ENCODE data around the gene FOXA3. TPM values are rescaled to one million over a fixed set of nuclear protein-coding genes. Genes with fewer than 3 reads are reported as not detected.
"Not testable (repeated sequence)": the region's sequence is repeated elsewhere in the genome, so short reads cannot be mapped to it uniquely, and the experiment has no call there.

Gene FOXA3
- total and polyA plus RNA-seq, 5 experiments from 2014 or later = not detected

- peak overlapping the region in 4 of 10 donors; percentile 2 to 94 (median 9) for H3K4me3 Mint-ChIP-seq
- POLR2A ChIA-PET = interaction anchor here (1.1 to 1.6 kb wide), 2 partner anchors 21 to 72 kb away, joined by 3 to 6 read pairs; no protein-coding TSS in a partner anchor
- no peak for ATAC-seq
- no peaks in the 10 kb centered on the region for H3K9me3 Mint-ChIP-seq
- peaks cover 5 to 24% (median 20%) of the 10 kb centered on the region in 5 donors for H3K27me3 Mint-ChIP-seq
- DNase-seq = no peak
- peaks cover 13 to 34% (median 32%) of the 10 kb centered on the region in 4 donors for H3K4me1 Mint-ChIP-seq
- H3K27ac Mint-ChIP-seq = peak overlapping the region in 1 of 10 donors; percentile 24
- H3K36me3 Mint-ChIP-seq = no peaks in the 10 kb centered on the region
These were observed 1.3 kb downstream of the FOXA3 start for GRCh38 chr19:45865269-45865948.

- Mint-ChIP-seq H3K36me3 (no peaks in the 10 kb centered on the region), H3K4me3 (no peak overlapping the region), H3K27ac (no peak overlapping the region), H3K27me3 (peaks cover 5 to 24% (median 20%) of the 10 kb centered on the region in 5 donors), H3K9me3 (no peaks in the 10 kb centered on the region), H3K4me1 (peaks cover 13 to 28% (median 25%) of the 10 kb centered on the region in 4 donors)
- DNase-seq = no peak
- POLR2A ChIA-PET = interaction anchor here (1.6 kb wide), 1 partner anchor 20 kb away, joined by 6 read pairs; no protein-coding TSS in a partner anchor
- ATAC-seq = no peak
These were observed 2.5 kb downstream of the FOXA3 start for GRCh38 chr19:45866400-45867176.

- ATAC-seq, H3K4me3 Mint-ChIP-seq, H3K27ac Mint-ChIP-seq, DNase-seq, POLR2A ChIA-PET, H3K9me3 Mint-ChIP-seq, H3K36me3 Mint-ChIP-seq: not testable (repeated sequence)
- Mint-ChIP-seq H3K27me3 (peaks cover 5 to 24% (median 20%) of the 10 kb centered on the region in 5 donors), H3K4me1 (peaks cover 10 to 23% (median 19%) of the 10 kb centered on the region in 4 donors)
These were observed 3.1 kb downstream of the FOXA3 start for GRCh38 chr19:45867241-45867640.

- Mint-ChIP-seq H3K36me3 (no peaks in the 10 kb centered on the region), H3K9me3 (no peaks in the 10 kb centered on the region), H3K4me1 (peaks cover 0 to under 1% (median 0%) of the 10 kb centered on the region in 4 donors), H3K27me3 (peaks cover 5 to 23% (median 12%) of the 10 kb centered on the region in 5 donors), H3K27ac (no peak overlapping the region), H3K4me3 (no peak overlapping the region)
- no peak for ATAC-seq
- DNase-seq = no peak
- POLR2A ChIA-PET = no interaction called here
These were observed 6.7 kb downstream of the FOXA3 start for GRCh38 chr19:45870798-45871197.

- Mint-ChIP-seq H3K4me1 (peaks cover 4 to 9% (median 8%) of the 10 kb centered on the region in 4 donors), H3K36me3 (no peaks in the 10 kb centered on the region), H3K27me3 (peaks cover 10 to 32% (median 19%) of the 10 kb centered on the region in 5 donors), H3K4me3 (no peak overlapping the region), H3K27ac (no peak overlapping the region), H3K9me3 (no peaks in the 10 kb centered on the region)
- no peak for ATAC-seq
- POLR2A ChIA-PET = no interaction called here
- DNase-seq = no peak
These were observed 8.2 kb downstream of the FOXA3 start for GRCh38 chr19:45872095-45872919.

GRCh38 chr19:45873219-45873772 is 9.2 kb downstream of the FOXA3 start:
- H3K27ac Mint-ChIP-seq = peak overlapping the region in 1 of 10 donors; percentile 62
- POLR2A ChIA-PET = no interaction called here
- peaks cover 4 to 13% (median 11%) of the 10 kb centered on the region in 4 donors for H3K4me1 Mint-ChIP-seq
- no peak overlapping the region for H3K4me3 Mint-ChIP-seq
- no peaks in the 10 kb centered on the region for H3K36me3 Mint-ChIP-seq
- ATAC-seq = no peak
- no peaks in the 10 kb centered on the region for H3K9me3 Mint-ChIP-seq
- no peak for DNase-seq
- peaks cover 13 to 40% (median 24%) of the 10 kb centered on the region in 5 donors for H3K27me3 Mint-ChIP-seq

- POLR2A ChIA-PET = no interaction called here
- no peaks in the 10 kb centered on the region for H3K36me3 Mint-ChIP-seq
- H3K4me1 Mint-ChIP-seq = peaks cover 6 to 16% (median 13%) of the 10 kb centered on the region in 4 donors
- peaks cover 19 to 50% (median 29%) of the 10 kb centered on the region in 5 donors for H3K27me3 Mint-ChIP-seq
- DNase-seq (no peak), ATAC-seq (no peak)
- H3K4me3 Mint-ChIP-seq = no peak overlapping the region
- H3K9me3 Mint-ChIP-seq = no peaks in the 10 kb centered on the region
- H3K27ac Mint-ChIP-seq = no peak overlapping the region
These were observed 10.5 kb downstream of the FOXA3 start for GRCh38 chr19:45874620-45874966.

- H3K4me1 Mint-ChIP-seq = peaks cover 6 to 16% (median 13%) of the 10 kb centered on the region in 4 donors
- H3K27ac Mint-ChIP-seq = peak overlapping the region in 3 of 10 donors; percentile 16 to 86 (median 26)
- DNase-seq (no peak), ATAC-seq (peak; percentile 50 to 62)
- peak overlapping the region in 9 of 10 donors; percentile 18 to 71 (median 59) for H3K4me3 Mint-ChIP-seq
- POLR2A ChIA-PET = interaction anchor here (0.6 kb wide), 1 partner anchor 33 kb away, joined by 4 read pairs; no protein-coding TSS in a partner anchor
- peaks cover 19 to 50% (median 29%) of the 10 kb centered on the region in 5 donors for H3K27me3 Mint-ChIP-seq
- no peaks in the 10 kb centered on the region for H3K36me3 Mint-ChIP-seq
- no peaks in the 10 kb centered on the region for H3K9me3 Mint-ChIP-seq
These were observed 12.0 kb downstream of the FOXA3 start for GRCh38 chr19:45876161-45876410.

- peak overlapping the region in 3 of 10 donors; percentile 16 to 86 (median 53) for H3K27ac Mint-ChIP-seq
- no peaks in the 10 kb centered on the region for H3K9me3 Mint-ChIP-seq
- no peaks in the 10 kb centered on the region for H3K36me3 Mint-ChIP-seq
- peaks cover 19 to 50% (median 29%) of the 10 kb centered on the region in 5 donors for H3K27me3 Mint-ChIP-seq
- ATAC-seq = peak; percentile 53 to 59
- DNase-seq = peak in 1 of 10 donors; percentile 58
- POLR2A ChIA-PET = interaction anchor here (0.6 kb wide), 1 partner anchor 33 kb away, joined by 4 read pairs; no protein-coding TSS in a partner anchor
- peaks cover 9 to 19% (median 15%) of the 10 kb centered on the region in 4 donors for H3K4me1 Mint-ChIP-seq
- peak overlapping the region in 9 of 10 donors; percentile 31 to 71 (median 62) for H3K4me3 Mint-ChIP-seq
These were observed 12.5 kb downstream of the FOXA3 start for GRCh38 chr19:45876411-45877197.

GRCh38 chr19:45878043-45878794 is 14.1 kb downstream of the FOXA3 start:
- peak overlapping the region in 4 of 10 donors; percentile 2 to 46 (median 30) for H3K4me3 Mint-ChIP-seq

GRCh38 chr19:45879055-45879454 is 14.9 kb downstream of the FOXA3 start:
- DNase-seq (peak in 1 of 10 donors; percentile 28), ATAC-seq (no peak)
- H3K27ac Mint-ChIP-seq = no peak overlapping the region
- H3K9me3 Mint-ChIP-seq = peaks cover 0 to 2% (median 0%) of the 10 kb centered on the region in 9 donors
- peaks cover 16 to 34% (median 30%) of the 10 kb centered on the region in 4 donors for H3K4me1 Mint-ChIP-seq
- POLR2A ChIA-PET = no interaction called here
- H3K27me3 Mint-ChIP-seq = peaks cover 19 to 44% (median 27%) of the 10 kb centered on the region in 5 donors
- peak overlapping the region in 1 of 10 donors; percentile 31 for H3K4me3 Mint-ChIP-seq
- no peaks in the 10 kb centered on the region for H3K36me3 Mint-ChIP-seq

More at GRCh38 chr19:45878043-45878794, 14.1 kb downstream of the FOXA3 start:
- Mint-ChIP-seq H3K9me3 (no peaks in the 10 kb centered on the region), H3K36me3 (no peaks in the 10 kb centered on the region), H3K4me1 (peaks cover 13 to 26% (median 23%) of the 10 kb centered on the region in 4 donors), H3K27ac (no peak overlapping the region), H3K27me3 (peaks cover 19 to 50% (median 29%) of the 10 kb centered on the region in 5 donors)
- ATAC-seq (no peak), DNase-seq (no peak)
- POLR2A ChIA-PET = no interaction called here

Measured in naive thymus-derived CD8-positive, alpha-beta T cell (primary cell).